Fibroblast of the aortic adventitia (primary cell): ENCODE data around the gene NTSR1. TPM values are rescaled to one million over a fixed set of nuclear protein-coding genes. Genes with fewer than 3 reads are reported as not detected.

ENCODE experiments used
- DNase-seq: peaks from one replicate; pipeline ENCODE4 v3.0.0-alpha.2; 2010; ENCODE audit warnings: low read depth
- H3K4me3 ChIP-seq: 2 replicates; pipeline ENCODE4 v1.5.1; 2011; ENCODE audit warnings: low read depth, mild to moderate bottlenecking, control low read depth, low read length, moderate library complexity
- CTCF ChIP-seq: IDR thresholded peaks from 2 replicates; pipeline ENCODE4 v1.5.1; 2011; ENCODE audit warnings: mild to moderate bottlenecking, low read length, control low read depth, inconsistent platforms; ENCODE audit not compliant: insufficient read depth
- total RNA-seq: library from RNA; depleted of rRNA; stranded (reverse); fragments of >200 nt; gene quantifications from 2 replicates; pipeline ENCODE4 v1.2.3, GENCODE V29; 2012; ENCODE audit warnings: low replicate concordance

NTSR1 gene
- total RNA-seq, 1 donor, result 8.0 TPM

DNA sequence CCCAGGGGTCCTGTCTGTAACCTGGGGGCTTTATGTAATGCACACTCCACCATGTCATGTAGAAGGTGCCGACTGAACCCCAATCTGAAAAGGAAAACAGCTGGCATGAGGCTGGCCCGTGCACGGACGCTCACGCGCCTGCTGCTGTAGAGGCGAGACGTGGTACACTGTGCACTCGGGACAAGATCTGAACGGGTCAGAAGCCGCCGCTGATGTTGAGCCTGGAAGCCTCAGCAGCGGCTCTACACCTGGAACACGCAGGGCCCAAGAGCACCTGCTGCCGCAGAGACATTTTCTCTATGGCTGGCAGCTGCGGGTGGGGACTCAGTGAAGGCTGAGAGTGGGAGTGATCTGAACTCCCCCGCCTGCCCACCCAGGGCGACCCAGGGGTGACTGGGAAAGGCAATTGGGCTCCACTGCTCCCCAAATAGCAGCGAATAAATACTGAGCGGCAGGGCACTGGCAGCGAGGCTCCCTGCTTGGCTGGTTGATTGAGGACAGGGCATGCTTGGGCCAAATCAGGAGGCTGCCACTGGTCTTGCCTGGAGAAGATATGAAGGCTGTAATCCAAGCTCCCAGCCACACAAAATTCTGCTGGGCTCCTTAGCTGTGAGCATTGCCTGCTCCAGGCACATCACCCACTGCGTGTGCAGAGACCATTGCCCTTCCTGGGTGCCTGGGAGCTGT lies 93.5 kb downstream of the NTSR1 start:
- no peak overlapping the region for H3K4me3 ChIP-seq
- DNase-seq, result no peak
- no peak for TF ChIP-seq CTCF

- peak; percentile 16 for TF ChIP-seq CTCF
- DNase-seq, result no peak
- peak overlapping the region; percentile 57 for H3K4me3 ChIP-seq
Measured at GRCh38 chr20:62804021-62804626, 95.5 kb downstream of the NTSR1 start.

GRCh38 chr20:62804627-62805154 lies 96.1 kb downstream of the NTSR1 start, which contains the start of gene OGFR:
Gene OGFR, plus strand, starts transcription at chr20:62804835. Its CDS starts 25 bp downstream, at chr20:62804860.
- H3K4me3 ChIP-seq, result peak within 1 kb of the TSS; percentile 91
- peak; percentile 35 for DNase-seq
- no peak for TF ChIP-seq CTCF

GRCh38 chr20:62805155-62805710 lies 96.6 kb downstream of the NTSR1 start:
- H3K4me3 ChIP-seq, result peak overlapping the region; percentile 91
- peak; percentile 26 for DNase-seq
- TF ChIP-seq CTCF, result peak; percentile 1

- TF ChIP-seq CTCF, result no peak
- peak overlapping the region; percentile 91 for H3K4me3 ChIP-seq
- no peak for DNase-seq
Measured at GRCh38 chr20:62805711-62806382, 97.2 kb downstream of the NTSR1 start.

DNA sequence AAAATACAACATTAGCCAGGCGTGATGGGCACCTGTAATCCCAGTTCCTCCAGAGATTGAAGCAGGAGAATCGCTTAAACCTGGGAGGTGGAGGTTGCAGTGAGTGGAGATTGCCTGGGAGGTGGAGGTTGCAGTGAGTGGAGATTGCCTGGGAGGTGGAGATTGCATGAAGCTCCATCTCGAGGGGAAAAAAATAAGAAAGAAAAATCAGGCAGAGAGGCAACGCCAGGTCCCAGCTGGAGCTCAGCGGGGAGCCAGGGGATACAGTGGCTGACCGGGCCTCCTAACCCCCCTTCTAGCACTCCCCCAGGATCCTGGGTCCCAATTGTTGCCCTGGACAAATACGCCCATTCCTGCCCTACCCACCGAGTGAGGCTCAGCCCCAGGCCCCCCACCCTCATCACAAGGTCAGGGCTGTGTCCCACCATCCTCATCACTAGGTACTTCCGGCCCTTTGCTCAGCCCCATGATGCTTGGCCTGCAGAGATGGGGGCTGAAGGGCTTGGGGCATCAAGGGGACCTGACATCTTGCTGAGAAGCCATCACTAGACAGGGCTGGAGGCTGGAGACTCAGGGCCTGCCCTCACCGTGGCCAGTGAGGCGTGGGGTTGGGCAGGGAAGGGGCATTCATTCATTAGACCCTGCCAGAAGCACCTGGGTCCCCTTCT lies 97.9 kb downstream of the NTSR1 start:
- no peak for DNase-seq
- TF ChIP-seq CTCF, result no peak
- H3K4me3 ChIP-seq, result peak overlapping the region; percentile 91
